ENCODE measurements around the gene DCTN2. TPM values are rescaled to one million over a fixed set of nuclear protein-coding genes. Genes with fewer than 3 reads are reported as not detected.

The DCTN2 gene
- total and polyA plus RNA-seq, 2 donors (not counting 1 experiment from before 2014, with no cell fraction given), result 59.4 to 94.3 TPM

DNA sequence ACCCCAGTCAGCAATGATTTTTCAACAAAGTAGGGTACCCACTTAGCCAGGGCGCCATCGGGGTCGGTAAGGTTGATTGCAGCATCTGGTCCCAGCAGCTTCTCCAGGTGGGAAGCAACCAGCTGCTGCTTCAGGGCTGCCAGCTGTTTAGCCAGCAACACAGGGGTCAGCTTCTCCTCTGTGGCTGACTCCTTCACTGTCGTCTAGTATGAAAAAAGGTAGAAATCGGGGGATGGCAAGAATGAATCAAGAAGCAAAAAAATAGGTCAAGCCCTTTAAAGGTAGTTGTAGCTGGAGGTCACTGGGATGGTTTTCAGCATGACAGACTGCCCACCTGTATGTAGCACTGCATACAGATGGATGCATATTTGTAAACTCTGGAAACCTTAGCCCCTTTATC lies 12.7 kb downstream of the DCTN2 start:
- 97% methylated on average over 3 of the region's 5 CpGs for WGBS (ENCODE audit: insufficient coverage)

DNA sequence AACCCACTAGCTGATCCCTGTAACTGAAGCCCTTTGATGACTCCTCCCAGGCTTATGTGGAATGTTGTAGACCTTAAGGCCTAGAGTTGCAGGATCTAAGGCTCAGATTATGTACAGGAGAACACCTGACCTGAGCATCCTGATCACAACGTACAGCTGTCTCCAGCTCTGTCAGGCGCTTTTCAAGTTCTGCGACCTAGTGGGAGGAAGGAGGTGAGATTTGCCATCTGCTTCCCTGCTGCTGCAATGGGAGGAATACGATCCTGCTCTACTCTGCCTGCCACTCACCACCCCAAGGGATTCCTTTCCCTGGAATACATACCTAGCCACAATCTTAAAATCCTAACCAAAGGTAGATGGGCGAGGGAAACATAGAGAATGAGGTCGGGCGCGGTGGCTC lies 13.9 kb downstream of the DCTN2 start:
- Histone ChIP-seq H3K36me3 (replicated peaks in 1 of 2; ENCODE audit: control extremely low read depth in 1 of 2, control insufficient read depth in 1 of 2, extremely low read depth in 1 of 2, insufficient read depth in 2 of 2, low read length in 1 of 2) (peaks cover 18 to 86% of the 10 kb centered on the region in 2 experiments), H3K9me3 (ENCODE audit: control extremely low read depth in 1 of 3, control insufficient read depth in 2 of 3, insufficient read depth in 1 of 3, low read length in 2 of 3) (no peaks in the 10 kb centered on the region), H3K27ac (ENCODE audit: low read length in 2 of 2) (no peak overlapping the region), H3K27me3 (replicated peaks in 1 of 4; ENCODE audit: control extremely low read depth in 1 of 4, control insufficient read depth in 3 of 4, insufficient read depth in 4 of 4, low read length in 3 of 4) (no peaks in the 10 kb centered on the region), H2AFZ (ENCODE audit: insufficient read depth, low read depth, low read length, poor library complexity, severe bottlenecking) (no peak overlapping the region), H3K79me2 (ENCODE audit: control insufficient read depth, insufficient read depth, low read length) (no peaks in the 10 kb centered on the region), H3K4me1 (ENCODE audit: control insufficient read depth in 2 of 2, insufficient read depth in 2 of 2, low read length in 2 of 2) (no peaks in the 10 kb centered on the region), H3K4me3 (ENCODE audit: control extremely low read depth in 1 of 5, extremely low read depth in 1 of 5, insufficient read depth in 1 of 5, low read depth in 2 of 5, low read length in 4 of 5) (no peak overlapping the region), H3K4me2 (replicated peaks; ENCODE audit: low read depth, low read length, poor library complexity, severe bottlenecking) (no peak overlapping the region), H3K9ac (ENCODE audit: low read length) (no peak overlapping the region), H4K20me1 (ENCODE audit: control insufficient read depth, insufficient read depth, low read length, poor library complexity, severe bottlenecking) (no peaks in the 10 kb centered on the region)
- H3K27me3 Mint-ChIP-seq, result no peaks in the 10 kb centered on the region
- intact Hi-C loops (cut with micrococcal nuclease), result no loop called here
- H3K9me3 Mint-ChIP-seq (ENCODE audit: insufficient read depth), result no peaks in the 10 kb centered on the region
- H3K4me1 Mint-ChIP-seq, result no peaks in the 10 kb centered on the region
- CTCF ChIA-PET, result interaction anchor here (1.0 kb wide), 1 partner anchor 50 kb away, joined by 3 read pairs; no protein-coding TSS in a partner anchor
- H3K27ac Mint-ChIP-seq, result no peak overlapping the region
- POLR2A ChIA-PET, result no interaction called here
- TF ChIP-seq, protein P1, sequence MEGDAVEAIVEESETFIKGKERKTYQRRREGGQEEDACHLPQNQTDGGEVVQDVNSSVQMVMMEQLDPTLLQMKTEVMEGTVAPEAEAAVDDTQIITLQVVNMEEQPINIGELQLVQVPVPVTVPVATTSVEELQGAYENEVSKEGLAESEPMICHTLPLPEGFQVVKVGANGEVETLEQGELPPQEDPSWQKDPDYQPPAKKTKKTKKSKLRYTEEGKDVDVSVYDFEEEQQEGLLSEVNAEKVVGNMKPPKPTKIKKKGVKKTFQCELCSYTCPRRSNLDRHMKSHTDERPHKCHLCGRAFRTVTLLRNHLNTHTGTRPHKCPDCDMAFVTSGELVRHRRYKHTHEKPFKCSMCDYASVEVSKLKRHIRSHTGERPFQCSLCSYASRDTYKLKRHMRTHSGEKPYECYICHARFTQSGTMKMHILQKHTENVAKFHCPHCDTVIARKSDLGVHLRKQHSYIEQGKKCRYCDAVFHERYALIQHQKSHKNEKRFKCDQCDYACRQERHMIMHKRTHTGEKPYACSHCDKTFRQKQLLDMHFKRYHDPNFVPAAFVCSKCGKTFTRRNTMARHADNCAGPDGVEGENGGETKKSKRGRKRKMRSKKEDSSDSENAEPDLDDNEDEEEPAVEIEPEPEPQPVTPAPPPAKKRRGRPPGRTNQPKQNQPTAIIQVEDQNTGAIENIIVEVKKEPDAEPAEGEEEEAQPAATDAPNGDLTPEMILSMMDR (IDR thresholded peaks at IDR 0.05), result no peak
- no peak for TF ChIP-seq EZH2 (IDR thresholded peaks at IDR 0.05; ENCODE audit: borderline replicate concordance, insufficient read depth, low read depth, low read length, poor library complexity, severe bottlenecking)
- DNase-seq (no peak), ATAC-seq (ENCODE audit: low read depth) (no peak)
- WGBS (ENCODE audit: insufficient coverage), result 100% methylated on average over 4 of the region's 8 CpGs
- no peak overlapping the region for H3K4me3 Mint-ChIP-seq

More for the DNA sequence above, 12.7 kb downstream of the DCTN2 start:
- POLR2A ChIA-PET, result no interaction called here
- peaks cover 17 to 83% of the 10 kb centered on the region in 2 experiments for H3K36me3 ChIP-seq (replicated peaks in 1 of 2; ENCODE audit: control extremely low read depth in 1 of 2, control insufficient read depth in 1 of 2, extremely low read depth in 1 of 2, insufficient read depth in 2 of 2, low read length in 1 of 2)
- H2AFZ ChIP-seq (ENCODE audit: insufficient read depth, low read depth, low read length, poor library complexity, severe bottlenecking), result no peak overlapping the region
- CTCF ChIA-PET, result no interaction called here
- H3K9me3 Mint-ChIP-seq (ENCODE audit: insufficient read depth), result no peaks in the 10 kb centered on the region
- DNase-seq, result no peak
- no peak overlapping the region for H3K4me3 Mint-ChIP-seq
- H3K4me1 Mint-ChIP-seq, result no peaks in the 10 kb centered on the region
- no peak overlapping the region for H3K9ac ChIP-seq (ENCODE audit: low read length)
- intact Hi-C loops (cut with micrococcal nuclease), result no loop called here
- no peaks in the 10 kb centered on the region for H3K27me3 ChIP-seq (replicated peaks in 1 of 4; ENCODE audit: control extremely low read depth in 1 of 4, control insufficient read depth in 3 of 4, insufficient read depth in 4 of 4, low read length in 3 of 4)
- H3K27me3 Mint-ChIP-seq, result no peaks in the 10 kb centered on the region
- no peak overlapping the region for H3K27ac ChIP-seq (ENCODE audit: low read length in 2 of 2)
- TF ChIP-seq, protein P1 (IDR thresholded peaks at IDR 0.05), result no peak
- no peak for TF ChIP-seq EZH2 (IDR thresholded peaks at IDR 0.05; ENCODE audit: borderline replicate concordance, insufficient read depth, low read depth, low read length, poor library complexity, severe bottlenecking)
- H4K20me1 ChIP-seq (ENCODE audit: control insufficient read depth, insufficient read depth, low read length, poor library complexity, severe bottlenecking), result no peaks in the 10 kb centered on the region
- H3K4me3 ChIP-seq (ENCODE audit: control extremely low read depth in 1 of 5, extremely low read depth in 1 of 5, insufficient read depth in 1 of 5, low read depth in 2 of 5, low read length in 4 of 5), result no peak overlapping the region
- H3K4me2 ChIP-seq (replicated peaks; ENCODE audit: low read depth, low read length, poor library complexity, severe bottlenecking), result no peak overlapping the region
- no peak for ATAC-seq (ENCODE audit: low read depth)
- no peaks in the 10 kb centered on the region for H3K4me1 ChIP-seq (ENCODE audit: control insufficient read depth in 2 of 2, insufficient read depth in 2 of 2, low read length in 2 of 2)
- H3K27ac Mint-ChIP-seq, result no peak overlapping the region
- no peaks in the 10 kb centered on the region for H3K9me3 ChIP-seq (ENCODE audit: control extremely low read depth in 1 of 3, control insufficient read depth in 2 of 3, insufficient read depth in 1 of 3, low read length in 2 of 3)
- H3K79me2 ChIP-seq (ENCODE audit: control insufficient read depth, insufficient read depth, low read length), result no peaks in the 10 kb centered on the region
